Osteoblast (primary cell): Measurements from ENCODE around the gene DUSP3. TPM values are rescaled to one million over a fixed set of nuclear protein-coding genes. Genes with fewer than 3 reads are reported as not detected.

ENCODE experiments used
- DNase-seq: peaks from one replicate; pipeline ENCODE4 v3.0.0; 2011; ENCODE audit warnings: low spot score, mixed read lengths; ENCODE audit not compliant: insufficient read length; ENCODE audit errors: missing footprints
- H2AFZ ChIP-seq: 2 replicates; pipeline ENCODE4 v1.6.0; 2011; ENCODE audit warnings: mild to moderate bottlenecking, low read length
- H3K27ac ChIP-seq: 2 replicates; pipeline ENCODE4 v1.5.1; 2011; ENCODE audit warnings: mild to moderate bottlenecking, low read depth, low read length, moderate library complexity
- H3K27me3 ChIP-seq: 2 replicates; pipeline ENCODE4 v1.6.0; 2012; ENCODE audit warnings: mild to moderate bottlenecking, control low read depth, inconsistent platforms, low read length, moderate library complexity; ENCODE audit not compliant: insufficient read depth
- H3K36me3 ChIP-seq: 2 replicates; pipeline ENCODE4 v1.5.1; 2011; ENCODE audit warnings: mild to moderate bottlenecking, low read length, control low read depth, moderate library complexity; ENCODE audit not compliant: insufficient read depth
- H3K4me1 ChIP-seq: 2 replicates; pipeline ENCODE4 v1.5.1; 2011; ENCODE audit warnings: mild to moderate bottlenecking, low read length, control low read depth, moderate library complexity; ENCODE audit not compliant: insufficient read depth
- H3K4me2 ChIP-seq: 2 replicates; pipeline ENCODE4 v1.6.0; 2011; ENCODE audit warnings: mild to moderate bottlenecking, low read length; ENCODE audit not compliant: insufficient read depth
- H3K4me3 ChIP-seq: fragments of 200-600 bp; sonication (generic); 3 replicates; pipeline ENCODE4 v1.5.1; 2012; ENCODE audit warnings: mild to moderate bottlenecking, low read length, inconsistent platforms; ENCODE audit not compliant: insufficient read depth
- H3K79me2 ChIP-seq: 2 replicates; pipeline ENCODE4 v1.6.0; 2012; ENCODE audit warnings: mild to moderate bottlenecking, low read length, control low read depth, inconsistent platforms; ENCODE audit not compliant: insufficient read depth
- H3K9me3 ChIP-seq: 2 replicates; pipeline ENCODE4 v1.5.1; 2011; ENCODE audit warnings: low read depth, low read length, control low read depth
- H4K20me1 ChIP-seq: 2 replicates; pipeline ENCODE4 v1.6.0; 2012; ENCODE audit warnings: mild to moderate bottlenecking, low read length, control low read depth; ENCODE audit not compliant: insufficient read depth
- total RNA-seq: library from RNA; depleted of rRNA; stranded (reverse); fragments of >200 nt; gene quantifications from 2 replicates; pipeline ENCODE4 v1.2.3, GENCODE V29; 2012
- TF ChIP-seq, protein P1 (sequence below): IDR thresholded peaks from 2 replicates; pipeline ENCODE4 v1.5.1; 2011; ENCODE audit warnings: mild to moderate bottlenecking, low read depth, low read length, moderate library complexity; ENCODE audit errors: extremely low read depth

DUSP3 gene
- total RNA-seq, 1 donor = 68.8 TPM

DNA sequence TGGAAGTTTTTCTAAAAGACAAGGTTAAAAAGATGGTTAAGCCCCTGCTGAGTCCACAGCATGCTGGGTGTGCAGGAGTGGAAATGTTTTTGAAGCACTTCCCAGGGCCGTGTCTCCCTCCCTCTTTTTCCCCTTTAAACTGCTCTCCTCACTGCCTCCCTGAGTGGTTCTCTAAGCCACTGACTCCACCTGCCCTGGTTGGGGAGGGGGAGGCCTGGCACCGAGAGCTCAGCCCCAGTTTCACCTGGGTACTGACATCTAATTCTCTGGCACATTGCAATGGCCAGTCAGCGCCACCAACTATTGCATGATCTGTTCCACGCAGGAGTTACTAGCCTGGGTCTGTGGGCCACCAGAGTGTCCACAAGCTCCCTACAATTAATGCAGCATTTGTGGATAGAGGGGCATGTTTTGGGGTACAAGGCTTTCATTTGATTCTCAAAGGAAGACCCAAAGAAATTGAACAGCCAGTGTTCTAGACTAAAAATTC lies 31.5 kb upstream of the DUSP3 start:
- TF ChIP-seq, protein P1, sequence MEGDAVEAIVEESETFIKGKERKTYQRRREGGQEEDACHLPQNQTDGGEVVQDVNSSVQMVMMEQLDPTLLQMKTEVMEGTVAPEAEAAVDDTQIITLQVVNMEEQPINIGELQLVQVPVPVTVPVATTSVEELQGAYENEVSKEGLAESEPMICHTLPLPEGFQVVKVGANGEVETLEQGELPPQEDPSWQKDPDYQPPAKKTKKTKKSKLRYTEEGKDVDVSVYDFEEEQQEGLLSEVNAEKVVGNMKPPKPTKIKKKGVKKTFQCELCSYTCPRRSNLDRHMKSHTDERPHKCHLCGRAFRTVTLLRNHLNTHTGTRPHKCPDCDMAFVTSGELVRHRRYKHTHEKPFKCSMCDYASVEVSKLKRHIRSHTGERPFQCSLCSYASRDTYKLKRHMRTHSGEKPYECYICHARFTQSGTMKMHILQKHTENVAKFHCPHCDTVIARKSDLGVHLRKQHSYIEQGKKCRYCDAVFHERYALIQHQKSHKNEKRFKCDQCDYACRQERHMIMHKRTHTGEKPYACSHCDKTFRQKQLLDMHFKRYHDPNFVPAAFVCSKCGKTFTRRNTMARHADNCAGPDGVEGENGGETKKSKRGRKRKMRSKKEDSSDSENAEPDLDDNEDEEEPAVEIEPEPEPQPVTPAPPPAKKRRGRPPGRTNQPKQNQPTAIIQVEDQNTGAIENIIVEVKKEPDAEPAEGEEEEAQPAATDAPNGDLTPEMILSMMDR = no peak
- H3K27me3 ChIP-seq = no peaks in the 10 kb centered on the region
- H4K20me1 ChIP-seq = no peaks in the 10 kb centered on the region
- no peak overlapping the region for H3K4me2 ChIP-seq
- peaks cover 9% of the 10 kb centered on the region for H3K4me1 ChIP-seq
- no peaks in the 10 kb centered on the region for H3K79me2 ChIP-seq
- no peak overlapping the region for H3K4me3 ChIP-seq
- H3K36me3 ChIP-seq = peaks cover 41% of the 10 kb centered on the region
- DNase-seq = no peak
- no peaks in the 10 kb centered on the region for H3K9me3 ChIP-seq
- H2AFZ ChIP-seq = no peak overlapping the region
- no peak overlapping the region for H3K27ac ChIP-seq

GRCh38 chr17:43809121-43809520 lies 30.3 kb upstream of the DUSP3 start:
- Histone ChIP-seq H2AFZ (no peak overlapping the region), H3K36me3 (peaks cover 36% of the 10 kb centered on the region), H3K4me1 (no peaks in the 10 kb centered on the region), H3K79me2 (no peaks in the 10 kb centered on the region), H3K27ac (no peak overlapping the region), H3K4me2 (no peak overlapping the region), H3K4me3 (no peak overlapping the region), H3K9me3 (no peaks in the 10 kb centered on the region), H3K27me3 (no peaks in the 10 kb centered on the region), H4K20me1 (no peaks in the 10 kb centered on the region)
- TF ChIP-seq, protein P1 = no peak
- no peak for DNase-seq

DNA sequence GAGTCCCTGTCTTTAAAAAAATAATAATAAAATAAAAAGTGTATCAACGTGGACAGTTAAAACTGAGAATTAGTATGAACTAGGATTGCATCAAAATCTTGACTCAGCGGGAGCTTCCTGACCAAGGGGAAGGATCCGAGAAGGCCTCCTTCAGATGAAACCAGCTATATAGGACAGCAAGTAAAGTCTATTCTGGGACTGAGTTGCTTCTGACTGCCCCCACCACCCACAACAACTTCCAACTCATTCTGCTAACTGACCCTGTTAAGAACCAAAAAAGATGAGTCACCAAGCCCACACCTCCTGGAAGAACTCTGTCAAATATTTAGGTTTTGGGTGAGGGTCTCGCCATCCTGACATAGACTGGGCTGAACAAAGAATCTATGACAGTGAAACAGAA lies 29.3 kb upstream of the DUSP3 start:
- Histone ChIP-seq H3K27ac (no peak overlapping the region), H4K20me1 (no peaks in the 10 kb centered on the region), H2AFZ (no peak overlapping the region), H3K4me1 (peaks cover 6% of the 10 kb centered on the region), H3K79me2 (no peaks in the 10 kb centered on the region), H3K27me3 (no peaks in the 10 kb centered on the region), H3K36me3 (peaks cover 26% of the 10 kb centered on the region), H3K9me3 (no peaks in the 10 kb centered on the region), H3K4me3 (no peak overlapping the region), H3K4me2 (no peak overlapping the region)
- TF ChIP-seq, protein P1 = no peak
- DNase-seq = no peak

- Histone ChIP-seq H3K36me3 (peaks cover 24% of the 10 kb centered on the region), H3K4me3 (no peak overlapping the region), H3K9me3 (no peaks in the 10 kb centered on the region), H2AFZ (no peak overlapping the region), H3K4me1 (peaks cover 6% of the 10 kb centered on the region), H3K27me3 (no peaks in the 10 kb centered on the region), H3K4me2 (no peak overlapping the region), H3K27ac (no peak overlapping the region), H3K79me2 (no peaks in the 10 kb centered on the region), H4K20me1 (no peaks in the 10 kb centered on the region)
- TF ChIP-seq, protein P1 = no peak
- DNase-seq = no peak
Observed at GRCh38 chr17:43805117-43805516, 26.3 kb upstream of the DUSP3 start.
